ENCODE data around the gene SEMA4B.
A peak's percentile ranks its signal among the peaks of the same experiment; 100 is the strongest.

Gene SEMA4B

DNA sequence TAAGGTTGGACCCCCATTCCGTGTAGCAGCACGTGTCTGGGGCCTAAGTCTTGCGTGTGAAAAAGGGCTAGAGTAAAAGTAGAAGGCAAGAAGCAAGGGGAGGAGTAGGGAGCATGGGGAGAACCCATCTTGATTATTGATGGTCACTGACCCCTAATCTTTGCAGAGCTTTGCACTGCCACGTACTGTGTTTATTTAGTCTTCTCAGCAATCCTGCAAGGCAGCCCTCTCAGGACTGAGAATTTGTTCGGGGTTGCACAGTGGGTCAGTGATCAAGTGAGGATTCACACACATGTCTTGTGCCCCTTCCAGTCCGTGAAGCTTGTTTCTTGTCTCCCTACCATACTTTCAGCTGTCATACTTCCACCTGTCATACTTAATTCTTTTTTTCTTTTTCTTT is 7.2 kb downstream of the SEMA4B start:
- DNase-seq, result no peak

DNA sequence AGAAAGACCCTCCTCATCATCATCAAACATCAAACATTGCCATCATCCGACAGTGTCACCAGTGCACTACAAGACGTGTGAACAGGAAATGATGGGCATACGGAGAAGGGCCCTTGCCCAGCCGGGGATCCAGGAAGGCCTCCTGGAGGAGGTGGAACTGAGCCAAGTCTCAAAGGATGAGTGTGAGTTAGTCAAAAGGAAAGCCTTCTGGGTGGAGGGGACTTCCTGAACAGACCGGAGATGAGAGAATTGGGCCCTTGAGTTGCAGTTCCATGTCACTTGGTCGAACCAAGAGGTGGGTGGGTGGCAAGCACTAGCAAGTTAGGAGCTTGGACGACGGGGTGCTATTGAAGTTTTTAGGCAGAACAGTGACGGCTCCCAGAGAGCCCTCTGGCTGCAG is 8.5 kb downstream of the SEMA4B start:
- no peak for DNase-seq

DNA sequence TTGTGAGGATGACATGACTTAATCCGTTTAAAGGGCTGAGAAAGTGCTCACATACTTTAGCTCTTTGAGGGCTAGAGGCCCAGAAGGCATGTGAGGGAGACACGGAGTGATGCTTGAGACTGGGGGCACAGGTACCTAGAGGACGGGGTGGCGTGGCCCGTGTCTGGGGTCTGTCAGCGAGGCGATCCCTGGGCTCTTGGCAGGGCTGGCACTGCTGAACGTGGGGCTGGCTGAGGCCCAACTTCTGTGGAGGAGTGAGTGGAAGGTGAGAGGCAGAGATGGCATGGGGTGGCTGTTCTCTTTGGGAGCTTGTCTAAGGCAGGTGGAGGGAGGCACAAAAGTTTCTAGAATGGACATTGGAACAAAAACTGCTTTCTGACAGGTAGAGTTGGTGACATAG is 9.5 kb downstream of the SEMA4B start:
- DNase-seq, result no peak

DNA sequence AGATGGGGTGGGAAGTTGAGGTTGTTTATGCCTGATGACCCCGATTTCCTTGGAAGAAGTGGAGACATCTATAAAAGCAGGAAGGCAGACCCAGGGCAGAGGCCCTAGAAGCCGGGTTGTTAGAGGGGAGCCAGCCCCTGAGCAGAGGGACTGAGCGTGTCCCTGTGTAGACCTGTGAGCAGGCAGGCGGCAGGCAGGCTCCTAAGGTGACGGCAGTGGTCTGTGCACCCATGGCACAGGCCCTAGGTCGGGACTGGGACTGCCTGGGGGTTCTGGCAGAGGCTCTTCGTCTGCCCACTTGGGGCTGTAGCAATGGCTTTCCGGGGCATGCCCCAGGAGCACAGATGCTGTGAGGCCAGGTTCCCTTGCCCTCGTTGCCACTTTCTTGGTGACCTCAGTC is 9.9 kb downstream of the SEMA4B start:
- no peak for DNase-seq

DNA sequence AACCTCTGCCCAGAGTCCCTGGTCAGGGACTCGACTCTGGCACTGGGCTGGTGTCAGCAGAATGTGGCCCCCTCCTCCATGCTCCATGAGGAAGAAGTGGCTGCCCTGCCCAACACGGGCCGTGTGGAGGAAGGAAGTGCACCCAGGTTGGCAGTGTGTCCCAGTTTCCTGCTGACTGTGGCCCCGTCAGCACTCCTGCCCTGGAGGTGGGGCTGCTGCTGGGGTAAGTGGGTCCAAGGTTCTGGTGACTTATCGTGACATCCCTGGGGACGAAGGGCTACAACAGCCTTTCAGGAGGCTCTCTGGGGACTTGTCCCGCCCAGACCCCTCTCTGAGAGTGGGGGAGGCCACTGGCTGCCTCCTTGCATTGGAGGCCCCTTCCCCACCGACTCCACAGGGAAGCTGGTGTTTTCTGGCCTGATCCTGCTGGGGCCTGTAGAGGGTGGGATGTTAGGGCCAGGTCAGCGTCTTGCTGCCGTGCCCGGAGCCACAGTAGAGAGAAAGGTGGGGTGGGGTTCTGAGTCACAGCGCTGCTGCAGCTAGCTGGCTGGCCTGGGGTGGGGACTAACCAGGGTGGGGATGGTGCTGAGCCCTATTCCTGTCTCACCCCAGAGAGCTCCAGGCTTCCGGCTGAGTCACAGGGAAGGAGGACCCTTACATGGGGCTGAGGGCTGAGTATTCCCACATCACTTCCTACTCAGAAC is 10.5 kb downstream of the SEMA4B start:
- no peak for DNase-seq

DNA sequence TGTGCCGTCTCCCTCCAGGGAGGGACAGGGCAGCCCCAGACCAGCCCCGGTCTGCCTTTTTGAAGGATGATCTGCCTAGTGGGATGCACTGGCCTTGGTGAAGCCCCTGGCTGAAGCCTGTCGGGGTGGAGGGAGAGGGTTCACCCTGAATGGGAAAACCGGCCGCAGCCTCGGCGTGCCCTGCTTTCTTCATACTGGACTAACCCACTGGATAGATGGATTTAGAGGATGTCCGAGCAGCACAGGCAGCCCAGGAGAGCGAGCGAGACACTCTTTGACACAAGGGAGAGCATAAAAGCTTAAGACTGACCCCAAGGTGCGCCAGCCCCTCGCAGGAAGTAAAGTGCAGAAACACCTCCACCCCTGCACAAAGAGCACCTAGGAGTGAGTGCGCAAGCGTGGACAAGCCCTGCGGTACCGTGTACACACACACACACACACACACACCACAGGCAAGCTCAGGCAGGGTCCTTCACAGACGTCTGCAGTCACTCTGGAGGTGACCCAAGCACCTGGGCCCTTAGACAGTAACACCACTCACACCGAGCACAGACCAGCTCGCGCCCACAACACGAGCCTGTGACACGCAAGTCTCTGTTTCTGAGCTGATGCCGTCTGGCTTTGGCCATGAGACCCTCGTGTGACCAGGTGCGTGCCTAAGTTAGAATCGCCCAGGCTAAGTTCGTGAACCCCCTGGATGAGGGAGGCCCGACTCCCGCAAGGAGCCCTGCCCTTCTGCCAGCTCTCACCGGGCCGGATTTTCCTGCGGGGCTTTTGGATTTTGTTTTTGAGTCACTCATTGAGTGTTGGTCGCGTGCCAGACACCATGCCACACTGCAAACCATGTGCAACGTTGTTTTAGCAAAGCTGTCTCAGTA is 11.3 kb downstream of the SEMA4B start:
- DNase-seq, result no peak

DNA sequence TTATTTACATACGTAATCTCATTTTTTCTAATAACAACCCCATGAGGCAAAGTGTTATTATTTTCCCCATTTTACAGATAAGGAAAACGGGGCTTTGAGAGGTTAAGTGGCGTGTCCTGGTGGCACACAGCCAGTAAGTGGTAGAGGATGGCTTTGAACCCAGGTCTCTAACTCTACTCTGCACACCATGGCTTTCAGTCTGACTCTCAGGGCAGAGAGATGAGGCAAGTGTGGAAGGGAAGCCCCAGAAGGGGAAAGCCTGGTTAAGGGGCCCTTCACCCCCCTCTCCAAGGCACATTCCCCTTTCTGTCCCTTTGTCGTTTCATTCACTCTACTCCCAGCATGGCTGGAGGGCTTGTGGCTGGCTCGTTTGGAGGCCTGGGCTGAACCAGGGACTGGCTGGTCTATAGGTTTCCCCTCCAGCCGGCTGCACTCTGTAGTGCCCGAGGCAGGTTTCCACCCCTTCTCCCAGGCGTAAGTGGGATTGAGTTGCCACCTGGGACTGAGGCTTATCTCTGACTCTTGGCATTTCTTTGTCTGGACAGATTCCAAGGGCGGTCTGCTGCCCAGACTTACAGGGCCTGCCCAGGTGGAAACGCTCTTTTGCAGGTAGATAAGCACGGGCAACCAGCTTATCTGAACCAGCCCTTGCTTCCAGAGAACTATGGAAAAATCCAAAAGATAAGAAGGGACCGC is 12.1 kb downstream of the SEMA4B start:
- DNase-seq, result no peak

DNA sequence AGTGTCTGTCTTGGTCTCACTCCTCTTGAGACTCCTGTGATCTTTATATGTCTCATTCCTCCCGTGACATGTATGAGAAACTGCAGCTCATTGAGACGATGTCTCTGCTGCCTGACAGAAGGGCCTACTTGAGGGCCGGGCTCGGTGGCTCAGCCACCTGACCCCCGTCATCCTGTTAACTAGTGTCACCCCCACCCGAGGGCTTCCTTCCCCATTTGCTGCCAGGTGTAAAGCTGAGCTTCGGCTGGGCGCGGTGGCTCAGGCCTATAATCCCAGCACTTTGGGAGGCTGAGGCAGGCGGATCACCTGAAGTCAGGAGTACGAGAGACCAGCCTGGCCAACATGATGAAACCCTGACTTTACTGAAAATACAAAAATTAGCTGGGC is 12.7 kb downstream of the SEMA4B start:
- DNase-seq, result no peak

DNA sequence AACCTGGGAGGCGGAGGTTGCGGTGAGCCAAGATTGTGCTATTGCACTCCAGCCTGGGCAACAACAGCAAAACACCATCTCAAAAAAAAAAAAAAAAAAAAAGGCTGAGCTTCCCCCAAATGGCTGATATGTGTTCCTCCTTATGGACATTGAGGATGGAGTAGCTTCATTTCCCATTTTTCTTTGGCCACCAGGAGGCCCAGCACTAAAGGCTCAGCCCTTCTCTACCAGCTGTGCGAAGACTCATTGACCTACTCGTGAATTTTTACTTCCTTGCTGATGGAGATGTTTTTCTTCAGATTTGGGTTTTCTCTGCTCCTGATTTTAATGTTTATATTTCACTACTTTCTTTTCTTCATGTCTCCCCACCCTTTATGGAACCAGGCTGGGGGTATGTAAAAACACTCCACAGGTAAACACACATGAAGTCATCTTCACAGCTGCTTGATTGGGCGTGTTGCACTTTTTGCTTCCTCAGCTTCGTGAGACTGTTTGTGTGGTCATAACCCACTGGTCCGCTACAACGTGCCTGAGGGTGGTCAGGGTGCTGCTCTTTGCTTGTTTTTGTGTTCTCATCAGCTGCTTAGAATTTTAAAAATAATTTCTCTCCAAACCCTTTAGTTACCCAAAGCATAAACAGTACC is 13.5 kb downstream of the SEMA4B start:
- no peak for DNase-seq

DNA sequence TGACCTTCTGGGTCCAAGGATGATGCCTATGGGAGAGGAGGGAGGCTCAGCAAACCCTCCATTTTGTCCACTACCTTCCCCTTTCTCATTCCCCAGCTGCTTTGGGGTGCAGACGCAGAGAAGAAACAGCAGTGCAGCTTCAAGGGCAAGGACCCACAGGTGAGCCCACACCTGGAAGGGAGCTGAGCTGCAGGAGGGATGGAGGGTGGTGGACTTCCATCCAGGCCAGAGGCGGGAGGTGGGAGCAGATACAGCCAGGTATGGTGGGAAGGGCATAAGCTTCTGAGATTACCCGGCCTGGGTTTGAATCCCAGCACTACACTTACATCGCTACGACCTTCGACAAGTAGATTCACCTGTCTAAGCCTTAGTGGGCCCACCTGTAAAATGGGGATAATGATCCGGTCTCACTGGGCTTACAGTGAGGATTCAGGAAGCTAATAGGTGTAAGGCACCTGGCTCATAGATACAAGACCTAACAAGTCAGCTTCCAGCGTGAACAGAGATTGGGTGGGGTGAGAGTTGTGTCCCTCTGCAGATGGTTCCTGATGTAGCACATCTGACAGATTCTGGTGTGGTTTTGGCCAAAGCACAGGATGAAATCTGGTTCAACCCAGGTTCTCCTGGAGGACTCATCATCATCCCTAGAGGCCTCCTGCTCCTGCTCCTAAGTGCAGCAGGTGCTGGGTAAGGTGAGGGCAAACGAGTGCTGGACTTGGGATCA is 16.7 kb downstream of the SEMA4B start:
- no peak for DNase-seq

DNA sequence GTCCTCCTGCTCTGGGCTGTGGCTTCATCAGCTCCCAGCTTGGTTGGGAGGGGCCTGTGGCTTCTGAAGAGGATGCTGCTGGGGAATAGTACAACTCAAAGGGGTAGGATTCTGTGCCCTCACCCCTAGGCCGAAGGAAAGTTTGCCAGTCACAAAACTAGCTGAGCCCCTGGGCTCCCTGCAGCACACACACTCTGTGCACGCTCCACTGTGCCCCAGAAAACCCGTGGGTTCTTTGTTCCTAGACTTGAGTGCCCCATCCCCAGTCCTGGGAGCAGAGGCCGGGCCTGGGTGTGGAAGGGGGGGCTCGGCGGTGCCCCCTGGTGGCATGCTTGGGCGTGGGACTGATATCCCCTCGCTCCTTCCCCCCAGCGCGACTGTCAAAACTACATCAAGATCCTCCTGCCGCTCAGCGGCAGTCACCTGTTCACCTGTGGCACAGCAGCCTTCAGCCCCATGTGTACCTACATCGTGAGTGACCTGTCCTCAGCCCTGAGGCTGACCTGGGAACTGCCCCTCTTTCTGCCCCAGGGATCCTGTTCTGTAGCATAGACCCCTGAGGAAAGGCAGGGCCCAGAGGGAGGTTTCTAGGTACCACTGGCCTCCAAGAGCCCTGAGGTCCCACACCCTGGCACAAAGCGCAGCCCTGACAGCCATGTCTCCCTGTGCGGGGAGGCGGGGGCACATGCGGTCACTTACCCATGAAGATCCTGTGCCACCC is 18.5 kb downstream of the SEMA4B start:
- peak; percentile 45 for DNase-seq

DNA sequence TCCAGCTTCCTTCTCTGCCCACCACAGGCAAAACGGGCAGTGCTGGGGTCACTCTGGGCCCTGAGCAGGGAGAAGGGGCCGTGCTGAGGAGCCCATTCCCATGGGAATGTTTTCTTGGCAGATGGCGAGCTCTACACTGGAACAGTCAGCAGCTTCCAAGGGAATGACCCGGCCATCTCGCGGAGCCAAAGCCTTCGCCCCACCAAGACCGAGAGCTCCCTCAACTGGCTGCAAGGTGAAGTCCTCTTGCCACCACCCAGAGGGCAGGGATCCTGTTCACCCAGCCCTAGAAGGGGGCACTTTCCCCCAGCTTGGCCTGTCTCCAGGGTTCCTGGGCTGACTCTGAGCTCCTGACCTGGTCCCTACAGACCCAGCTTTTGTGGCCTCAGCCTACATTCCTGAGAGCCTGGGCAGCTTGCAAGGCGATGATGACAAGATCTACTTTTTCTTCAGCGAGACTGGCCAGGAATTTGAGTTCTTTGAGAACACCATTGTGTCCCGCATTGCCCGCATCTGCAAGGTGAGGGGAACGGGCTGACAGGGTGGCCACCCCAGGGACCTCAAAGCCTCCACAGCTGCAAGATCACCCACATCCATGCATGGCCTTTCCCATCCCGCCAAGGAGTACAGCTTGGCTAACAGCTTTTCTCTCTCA is 20.2 kb downstream of the SEMA4B start:
- no peak for DNase-seq

DNA sequence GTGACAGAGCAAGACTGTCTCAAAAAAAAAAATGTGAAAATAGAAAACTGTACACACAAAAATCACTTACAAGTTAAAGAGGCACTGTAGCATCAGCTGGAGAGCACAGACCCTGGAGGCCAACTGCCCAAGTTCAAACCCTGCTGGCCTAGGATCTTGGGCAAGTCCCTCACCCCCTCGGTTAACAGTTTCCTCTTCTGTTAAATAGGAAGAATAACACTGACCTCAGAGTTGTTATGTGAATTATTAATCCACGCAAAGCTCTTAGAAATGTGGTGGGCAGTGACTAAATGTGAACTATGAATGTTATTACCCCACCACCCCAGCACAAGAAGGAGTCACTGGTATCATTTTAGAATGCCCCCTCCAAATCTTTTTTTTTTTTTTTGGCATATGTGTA is 21.4 kb downstream of the SEMA4B start:
- no peak for DNase-seq

DNA sequence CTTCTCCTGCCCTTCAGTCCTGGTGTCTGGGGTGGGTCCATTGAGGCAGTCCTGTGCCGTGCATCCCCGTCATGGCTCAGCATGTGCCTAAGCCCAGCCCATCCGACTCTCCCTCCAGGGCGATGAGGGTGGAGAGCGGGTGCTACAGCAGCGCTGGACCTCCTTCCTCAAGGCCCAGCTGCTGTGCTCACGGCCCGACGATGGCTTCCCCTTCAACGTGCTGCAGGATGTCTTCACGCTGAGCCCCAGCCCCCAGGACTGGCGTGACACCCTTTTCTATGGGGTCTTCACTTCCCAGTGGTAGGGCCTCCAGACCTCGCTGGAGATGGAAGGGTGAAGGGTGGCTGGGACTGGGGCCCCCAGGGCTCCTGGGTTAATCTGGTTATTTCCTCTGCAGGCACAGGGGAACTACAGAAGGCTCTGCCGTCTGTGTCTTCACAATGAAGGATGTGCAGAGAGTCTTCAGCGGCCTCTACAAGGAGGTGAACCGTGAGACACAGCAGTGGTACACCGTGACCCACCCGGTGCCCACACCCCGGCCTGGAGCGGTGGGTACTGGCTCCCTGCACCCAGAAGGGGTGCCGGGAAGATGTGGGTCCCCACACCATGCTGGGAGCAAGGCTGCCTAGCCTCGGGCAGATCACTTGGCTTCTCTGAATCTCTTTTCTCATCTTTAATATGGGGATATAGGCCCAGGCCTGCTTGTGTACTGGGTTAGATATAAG is 22.5 kb downstream of the SEMA4B start:
- no peak for DNase-seq

DNA sequence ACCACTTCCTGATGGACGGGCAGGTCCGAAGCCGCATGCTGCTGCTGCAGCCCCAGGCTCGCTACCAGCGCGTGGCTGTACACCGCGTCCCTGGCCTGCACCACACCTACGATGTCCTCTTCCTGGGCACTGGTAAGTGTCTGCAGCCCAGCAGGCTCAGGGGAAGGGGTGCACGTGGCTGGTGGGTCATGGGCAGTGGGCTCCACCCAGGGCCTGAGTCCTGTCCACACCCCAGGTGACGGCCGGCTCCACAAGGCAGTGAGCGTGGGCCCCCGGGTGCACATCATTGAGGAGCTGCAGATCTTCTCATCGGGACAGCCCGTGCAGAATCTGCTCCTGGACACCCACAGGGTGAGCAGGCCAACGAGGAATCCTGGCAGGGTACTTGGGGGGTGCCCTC is 23.9 kb downstream of the SEMA4B start:
- DNase-seq, result no peak

DNA sequence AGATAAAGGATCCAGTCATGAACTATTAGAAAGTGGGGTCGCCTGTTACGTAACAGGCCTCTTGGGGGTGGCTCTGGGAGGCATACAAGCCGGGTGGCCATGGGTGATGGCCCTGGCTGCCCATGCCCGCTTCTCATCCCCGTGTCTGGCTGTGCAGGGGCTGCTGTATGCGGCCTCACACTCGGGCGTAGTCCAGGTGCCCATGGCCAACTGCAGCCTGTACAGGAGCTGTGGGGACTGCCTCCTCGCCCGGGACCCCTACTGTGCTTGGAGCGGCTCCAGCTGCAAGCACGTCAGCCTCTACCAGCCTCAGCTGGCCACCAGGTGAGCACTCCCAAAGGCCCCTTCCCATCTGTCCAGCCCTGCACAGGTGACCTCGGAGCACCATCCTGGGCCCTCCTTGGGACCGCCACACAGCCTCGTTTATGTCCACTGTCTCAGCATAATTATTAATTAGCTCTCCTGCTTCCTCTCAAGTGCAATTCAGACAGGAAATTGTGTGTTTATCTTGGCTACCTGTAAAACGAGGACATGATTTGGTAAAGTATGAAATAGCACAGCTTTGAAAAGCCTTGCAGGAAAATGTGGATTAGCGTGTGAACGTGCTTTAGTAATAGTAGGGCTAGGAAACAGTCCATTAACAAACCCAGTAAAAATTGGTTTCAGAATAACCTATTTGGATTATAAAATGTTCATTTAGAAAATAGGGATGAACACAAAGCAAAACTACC is 24.5 kb downstream of the SEMA4B start:
- DNase-seq, result no peak

DNA sequence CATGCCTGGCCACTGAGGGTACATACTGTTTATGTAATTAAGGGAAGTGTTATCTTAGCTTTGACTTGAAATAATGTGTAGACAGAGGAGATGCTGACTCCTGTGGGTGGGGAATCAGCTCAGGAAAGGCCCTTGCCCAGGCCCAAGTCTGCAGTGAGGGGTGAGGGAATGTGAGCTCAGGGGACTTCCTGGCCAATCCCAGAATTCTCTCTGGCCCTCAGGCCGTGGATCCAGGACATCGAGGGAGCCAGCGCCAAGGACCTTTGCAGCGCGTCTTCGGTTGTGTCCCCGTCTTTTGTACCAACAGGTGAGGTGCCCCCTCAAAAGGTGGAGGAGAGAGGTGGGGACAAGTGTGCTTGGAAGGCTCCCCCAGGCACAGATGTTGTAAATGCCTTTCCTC is 26.2 kb downstream of the SEMA4B start:
- no peak for DNase-seq

DNA sequence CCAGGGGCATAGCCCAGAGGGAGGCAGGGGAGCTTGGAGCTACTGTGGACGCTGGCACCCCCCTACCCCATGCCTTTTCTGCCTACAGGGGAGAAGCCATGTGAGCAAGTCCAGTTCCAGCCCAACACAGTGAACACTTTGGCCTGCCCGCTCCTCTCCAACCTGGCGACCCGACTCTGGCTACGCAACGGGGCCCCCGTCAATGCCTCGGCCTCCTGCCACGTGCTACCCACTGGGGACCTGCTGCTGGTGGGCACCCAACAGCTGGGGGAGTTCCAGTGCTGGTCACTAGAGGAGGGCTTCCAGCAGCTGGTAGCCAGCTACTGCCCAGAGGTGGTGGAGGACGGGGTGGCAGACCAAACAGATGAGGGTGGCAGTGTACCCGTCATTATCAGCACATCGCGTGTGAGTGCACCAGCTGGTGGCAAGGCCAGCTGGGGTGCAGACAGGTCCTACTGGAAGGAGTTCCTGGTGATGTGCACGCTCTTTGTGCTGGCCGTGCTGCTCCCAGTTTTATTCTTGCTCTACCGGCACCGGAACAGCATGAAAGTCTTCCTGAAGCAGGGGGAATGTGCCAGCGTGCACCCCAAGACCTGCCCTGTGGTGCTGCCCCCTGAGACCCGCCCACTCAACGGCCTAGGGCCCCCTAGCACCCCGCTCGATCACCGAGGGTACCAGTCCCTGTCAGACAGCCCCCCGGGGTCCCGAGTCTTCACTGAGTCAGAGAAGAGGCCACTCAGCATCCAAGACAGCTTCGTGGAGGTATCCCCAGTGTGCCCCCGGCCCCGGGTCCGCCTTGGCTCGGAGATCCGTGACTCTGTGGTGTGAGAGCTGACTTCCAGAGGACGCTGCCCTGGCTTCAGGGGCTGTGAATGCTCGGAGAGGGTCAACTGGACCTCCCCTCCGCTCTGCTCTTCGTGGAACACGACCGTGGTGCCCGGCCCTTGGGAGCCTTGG is 27.0 kb downstream of the SEMA4B start:
- no peak for DNase-seq

DNA sequence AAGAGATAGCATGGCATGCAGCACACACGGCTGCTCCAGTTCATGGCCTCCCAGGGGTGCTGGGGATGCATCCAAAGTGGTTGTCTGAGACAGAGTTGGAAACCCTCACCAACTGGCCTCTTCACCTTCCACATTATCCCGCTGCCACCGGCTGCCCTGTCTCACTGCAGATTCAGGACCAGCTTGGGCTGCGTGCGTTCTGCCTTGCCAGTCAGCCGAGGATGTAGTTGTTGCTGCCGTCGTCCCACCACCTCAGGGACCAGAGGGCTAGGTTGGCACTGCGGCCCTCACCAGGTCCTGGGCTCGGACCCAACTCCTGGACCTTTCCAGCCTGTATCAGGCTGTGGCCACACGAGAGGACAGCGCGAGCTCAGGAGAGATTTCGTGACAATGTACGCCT is 27.8 kb downstream of the SEMA4B start:
- DNase-seq, result no peak

All from central memory CD4-positive, alpha-beta T cell (primary cell).